Activated T-cell treated with anti-CD3 and anti-CD28 coated beads for 4 hours (primary cell): Measurements from ENCODE around the gene TRAF3IP3.

ENCODE experiments used
- DNase-seq: peaks from one replicate; pipeline ENCODE4 v3.0.0-alpha.2; 2020

The TRAF3IP3 gene

DNA sequence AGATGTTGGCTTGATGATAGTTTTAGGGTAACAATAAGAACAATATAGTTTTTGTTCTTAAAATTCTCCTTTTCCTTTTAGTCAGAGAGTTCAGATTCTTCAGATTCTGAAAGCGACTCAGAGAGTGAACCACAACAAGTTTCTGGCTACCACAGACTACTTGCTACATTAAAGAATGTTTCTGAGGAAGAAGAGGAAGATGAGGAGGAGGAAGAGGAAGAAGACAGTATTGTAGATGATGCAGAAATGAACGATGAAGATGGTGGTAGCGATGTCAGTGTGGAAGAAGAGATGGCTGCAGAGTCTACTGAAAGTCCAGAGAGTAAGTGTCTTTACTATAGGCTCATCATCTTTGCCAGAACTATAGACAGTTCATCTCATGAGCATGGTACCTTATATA lies 74.9 kb downstream of the TRAF3IP3 start:
- no peak for DNase-seq

DNA sequence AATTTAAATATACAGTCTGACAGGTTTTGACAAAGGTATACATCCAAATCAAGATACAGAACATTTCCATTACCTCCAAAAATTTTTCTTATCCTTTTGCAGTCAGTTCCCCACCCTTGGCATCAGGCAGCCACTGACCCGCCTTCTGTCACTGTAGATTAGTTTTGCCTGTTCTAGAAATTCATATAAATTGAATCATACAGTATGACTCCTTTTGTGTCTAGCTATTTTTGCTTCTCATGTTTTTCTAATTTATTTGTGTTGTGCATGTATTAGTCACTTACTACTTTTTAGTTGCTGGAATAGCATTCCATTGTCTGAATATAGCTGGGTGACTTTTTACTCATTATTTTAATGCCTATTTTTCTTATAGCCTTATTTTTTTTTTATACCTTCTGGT lies 75.8 kb downstream of the TRAF3IP3 start:
- DNase-seq = no peak
